Lower lobe of right lung (tissue), 2 donors: ENCODE data around the gene HTT. TPM values are rescaled to one million over a fixed set of nuclear protein-coding genes. Genes with fewer than 3 reads are reported as not detected.

ENCODE experiments used
- ATAC-seq, 2 donors: fragments of 200-7000 bp; cut with Tn5 transposase; one replicate each; pipeline ENCODE4 v1.9.1; 2020 to 2022; ENCODE audit warnings: mild to moderate bottlenecking in 2 of 2, moderate library complexity in 2 of 2
- DNase-seq: peaks from one replicate; pipeline ENCODE4 v3.0.0-alpha.2; 2020
- H3K27ac ChIP-seq: fragments of 200-600 bp; one replicate; pipeline ENCODE4 v1.8.0; 2022
- H3K27me3 ChIP-seq: fragments of 200-600 bp; one replicate; pipeline ENCODE4 v1.8.0; 2022; ENCODE audit warnings: low read depth
- H3K36me3 ChIP-seq: fragments of 200-600 bp; one replicate; pipeline ENCODE4 v1.8.0; 2022; ENCODE audit warnings: mild to moderate bottlenecking
- H3K4me1 ChIP-seq: fragments of 200-600 bp; one replicate; pipeline ENCODE4 v1.8.0; 2022
- H3K4me3 ChIP-seq: fragments of 200-600 bp; one replicate; pipeline ENCODE4 v1.8.0; 2022; ENCODE audit warnings: mild to moderate bottlenecking
- H3K9me3 ChIP-seq: fragments of 200-600 bp; one replicate; pipeline ENCODE4 v1.8.0; 2022
- intact Hi-C: fragments of 100-400 bp; cut with DNase I; formaldehyde crosslinking; loops from one replicate; pipeline ENCODE4 v1.11.0; 2022
- total RNA-seq: library from RNA; stranded (reverse); fragmentation: NEBNext Ultra II Directional; extraction: Animal tissue kit (Norgen Biotek cat#: 25700); gene quantifications from one replicate; pipeline ENCODE4 v1.2.1, GENCODE V29; 2021
- TF ChIP-seq, protein P1 (sequence below): fragments of 200-600 bp; IDR thresholded peaks from one replicate; pipeline ENCODE4 v1.8.0; 2022; ENCODE audit warnings: antibody characterized with exemption, mild to moderate bottlenecking
- donor health status: DM: no; HTN: yes; CAD: no; lungs with severe emphysema.

Gene HTT
- total RNA-seq, 1 donor from 2014 or later = 73.1 TPM

DNA sequence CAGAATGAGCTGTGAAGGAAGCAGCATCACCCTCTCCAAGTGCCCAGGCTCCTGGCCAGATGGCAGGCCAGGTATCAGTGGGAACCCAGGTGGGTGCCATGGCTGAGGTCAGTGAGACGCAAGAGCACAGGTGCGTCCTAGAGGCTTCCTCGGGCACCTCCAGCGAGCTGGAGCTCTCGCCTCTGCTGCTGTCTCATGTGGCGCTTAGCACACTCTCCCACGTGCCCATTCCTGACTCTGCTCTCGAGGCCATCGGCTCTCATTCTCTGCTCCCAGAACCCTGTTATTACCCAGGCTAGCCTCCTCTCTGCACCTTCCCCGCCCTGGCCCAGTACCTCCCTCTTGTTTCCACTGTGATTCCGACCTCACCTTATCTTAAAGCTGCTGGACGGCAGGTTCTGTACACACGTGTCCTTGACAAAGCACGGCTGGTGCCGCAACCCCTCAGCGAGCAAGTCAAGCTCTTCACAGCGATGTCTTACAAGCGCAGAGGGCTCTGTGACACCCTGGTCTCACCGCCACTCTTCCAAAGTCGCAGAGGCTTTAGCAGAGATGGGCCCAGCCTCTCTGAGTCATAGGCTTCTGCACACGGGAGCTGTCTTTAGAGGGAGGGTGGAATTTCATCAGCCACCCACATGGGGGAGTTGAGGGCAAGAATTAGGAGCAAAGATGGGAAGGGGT is 159.1 kb downstream of the HTT start:
- H3K27ac ChIP-seq = no peak overlapping the region
- no peaks in the 10 kb centered on the region for H3K4me1 ChIP-seq
- ATAC-seq = no peak
- intact Hi-C loops = no loop called here
- no peak for DNase-seq
- H3K9me3 ChIP-seq = no peaks in the 10 kb centered on the region
- TF ChIP-seq, protein P1, sequence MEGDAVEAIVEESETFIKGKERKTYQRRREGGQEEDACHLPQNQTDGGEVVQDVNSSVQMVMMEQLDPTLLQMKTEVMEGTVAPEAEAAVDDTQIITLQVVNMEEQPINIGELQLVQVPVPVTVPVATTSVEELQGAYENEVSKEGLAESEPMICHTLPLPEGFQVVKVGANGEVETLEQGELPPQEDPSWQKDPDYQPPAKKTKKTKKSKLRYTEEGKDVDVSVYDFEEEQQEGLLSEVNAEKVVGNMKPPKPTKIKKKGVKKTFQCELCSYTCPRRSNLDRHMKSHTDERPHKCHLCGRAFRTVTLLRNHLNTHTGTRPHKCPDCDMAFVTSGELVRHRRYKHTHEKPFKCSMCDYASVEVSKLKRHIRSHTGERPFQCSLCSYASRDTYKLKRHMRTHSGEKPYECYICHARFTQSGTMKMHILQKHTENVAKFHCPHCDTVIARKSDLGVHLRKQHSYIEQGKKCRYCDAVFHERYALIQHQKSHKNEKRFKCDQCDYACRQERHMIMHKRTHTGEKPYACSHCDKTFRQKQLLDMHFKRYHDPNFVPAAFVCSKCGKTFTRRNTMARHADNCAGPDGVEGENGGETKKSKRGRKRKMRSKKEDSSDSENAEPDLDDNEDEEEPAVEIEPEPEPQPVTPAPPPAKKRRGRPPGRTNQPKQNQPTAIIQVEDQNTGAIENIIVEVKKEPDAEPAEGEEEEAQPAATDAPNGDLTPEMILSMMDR = no peak
- peaks cover 100% of the 10 kb centered on the region for H3K36me3 ChIP-seq
- H3K27me3 ChIP-seq = no peaks in the 10 kb centered on the region
- H3K4me3 ChIP-seq = no peak overlapping the region

DNA sequence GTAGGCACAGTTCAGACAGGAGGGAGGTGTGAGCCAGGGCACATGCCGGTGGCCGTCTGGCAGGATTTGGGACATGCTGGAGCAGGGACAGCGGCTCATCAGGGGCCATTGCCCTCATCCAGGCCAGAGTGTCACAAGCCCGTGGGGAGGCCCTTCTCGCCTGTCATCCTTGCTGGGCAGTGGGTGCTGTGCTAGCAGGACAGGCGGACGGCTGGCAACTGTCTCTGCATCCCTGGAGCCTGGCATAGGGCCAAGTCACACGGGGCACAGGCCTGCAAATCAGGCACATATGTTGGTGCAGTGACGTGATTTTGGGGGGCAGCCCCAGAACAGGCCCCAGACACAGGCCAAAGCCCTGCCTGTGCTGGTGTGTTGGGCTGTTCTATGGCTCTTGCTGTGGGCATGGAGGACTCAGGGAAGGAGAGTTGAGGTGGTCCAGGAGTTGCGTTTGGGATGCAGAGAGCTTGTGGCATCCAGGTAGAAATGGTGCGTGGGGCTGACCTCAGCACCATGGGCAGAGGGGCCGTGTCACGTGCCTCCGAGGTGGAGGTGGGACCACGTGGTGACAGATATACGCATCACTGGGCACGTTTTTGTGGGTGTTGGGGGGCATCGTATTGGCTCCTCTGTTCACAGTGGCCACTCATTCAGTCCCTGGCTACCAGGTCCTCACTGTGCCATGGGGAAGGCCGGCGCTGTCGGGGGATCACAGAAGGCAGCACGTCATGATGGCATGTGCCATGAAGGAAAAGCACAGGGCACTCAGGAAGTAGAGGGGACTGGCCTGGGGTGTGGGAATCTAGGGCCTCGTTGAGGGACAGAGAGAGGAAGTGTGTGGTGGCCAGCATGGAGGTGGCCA is 159.9 kb downstream of the HTT start:
- ATAC-seq = no peak
- DNase-seq = peak; percentile 43
- Histone ChIP-seq H3K9me3 (no peaks in the 10 kb centered on the region), H3K36me3 (peaks cover 100% of the 10 kb centered on the region), H3K4me1 (no peaks in the 10 kb centered on the region), H3K27ac (no peak overlapping the region), H3K27me3 (no peaks in the 10 kb centered on the region), H3K4me3 (no peak overlapping the region)
- TF ChIP-seq, protein P1 = no peak
- intact Hi-C loops = no loop called here

DNA sequence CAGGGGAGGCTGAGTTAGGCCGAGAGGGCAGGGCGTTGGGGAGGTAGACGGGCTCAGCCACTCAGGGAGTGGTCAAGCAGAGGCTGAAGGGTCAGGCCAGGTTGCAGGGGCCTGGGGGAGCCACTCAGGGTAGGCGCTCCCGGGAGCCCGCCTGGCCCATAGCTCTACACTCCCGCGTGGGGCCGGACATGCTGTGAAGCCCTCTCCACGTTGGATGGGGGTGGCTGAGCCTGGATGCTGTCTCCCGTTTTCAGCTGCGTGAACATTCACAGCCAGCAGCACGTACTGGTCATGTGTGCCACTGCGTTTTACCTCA is 160.5 kb downstream of the HTT start:
- TF ChIP-seq, protein P1 = no peak
- Histone ChIP-seq H3K4me3 (no peak overlapping the region), H3K27me3 (no peaks in the 10 kb centered on the region), H3K27ac (no peak overlapping the region), H3K36me3 (peaks cover 100% of the 10 kb centered on the region), H3K9me3 (no peaks in the 10 kb centered on the region), H3K4me1 (no peaks in the 10 kb centered on the region)
- DNase-seq (peak; percentile 41), ATAC-seq (peak in 1 of 2 donors; percentile 5)
- intact Hi-C loops = no loop called here

DNA sequence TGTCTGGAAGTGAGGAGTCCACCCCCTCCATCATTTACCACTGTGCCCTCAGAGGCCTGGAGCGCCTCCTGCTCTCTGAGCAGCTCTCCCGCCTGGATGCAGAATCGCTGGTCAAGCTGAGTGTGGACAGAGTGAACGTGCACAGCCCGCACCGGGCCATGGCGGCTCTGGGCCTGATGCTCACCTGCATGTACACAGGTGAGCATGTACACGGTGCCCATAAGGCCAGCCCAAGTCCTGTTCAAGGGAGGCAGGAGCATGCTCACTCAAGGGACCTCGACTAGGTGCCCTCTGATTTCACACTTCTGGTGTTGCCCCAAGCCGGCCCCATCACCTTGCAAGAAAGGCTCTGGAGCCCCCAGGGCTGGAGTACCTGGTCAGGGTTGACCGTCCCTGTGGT is 161.1 kb downstream of the HTT start:
- no peaks in the 10 kb centered on the region for H3K27me3 ChIP-seq
- H3K36me3 ChIP-seq = peaks cover 100% of the 10 kb centered on the region
- no peak overlapping the region for H3K27ac ChIP-seq
- DNase-seq (peak; percentile 39), ATAC-seq (no peak)
- TF ChIP-seq, protein P1 = no peak
- H3K9me3 ChIP-seq = no peaks in the 10 kb centered on the region
- intact Hi-C loops = no loop called here
- H3K4me3 ChIP-seq = no peak overlapping the region
- H3K4me1 ChIP-seq = no peaks in the 10 kb centered on the region

DNA sequence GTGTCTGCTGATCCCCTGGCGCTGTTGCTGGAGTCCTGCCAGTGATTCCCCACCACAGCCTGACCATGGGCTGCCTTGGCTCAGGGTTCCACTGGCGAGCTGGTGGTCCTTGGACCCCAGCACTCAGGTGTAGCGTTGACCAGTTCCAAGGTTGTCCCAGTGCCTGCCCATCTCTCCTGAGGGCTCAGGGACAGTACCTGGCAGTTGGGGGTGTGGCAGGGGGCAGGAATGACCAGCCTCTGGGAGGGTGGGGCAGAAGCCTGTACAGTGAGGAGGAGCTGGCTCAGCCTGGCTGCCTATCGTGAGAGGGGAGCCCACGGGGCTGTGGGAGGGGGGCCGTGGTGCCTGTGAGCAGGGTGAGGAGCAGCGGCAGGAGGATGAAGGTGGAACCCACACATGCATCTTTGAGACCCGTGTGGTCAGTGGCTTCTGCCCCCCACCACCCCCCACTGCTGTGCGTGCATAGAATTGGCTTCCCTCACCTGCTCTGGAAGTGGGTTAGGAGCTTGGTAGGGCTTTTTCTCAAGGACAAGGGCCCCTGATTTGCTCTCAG is 161.9 kb downstream of the HTT start:
- Histone ChIP-seq H3K27ac (no peak overlapping the region), H3K36me3 (peaks cover 100% of the 10 kb centered on the region), H3K4me1 (no peaks in the 10 kb centered on the region), H3K27me3 (no peaks in the 10 kb centered on the region), H3K4me3 (no peak overlapping the region), H3K9me3 (no peaks in the 10 kb centered on the region)
- intact Hi-C loops = no loop called here
- ATAC-seq (no peak), DNase-seq (peak; percentile 25)
- TF ChIP-seq, protein P1 = no peak
